K562 (cell line): ENCODE measurements around the gene PSMB7. TPM values are rescaled to one million over a fixed set of nuclear protein-coding genes. Genes with fewer than 3 reads are reported as not detected.

Source experiments
- BRF2 ChIP-seq: IDR thresholded peaks from 3 replicates; pipeline ENCODE4 v1.6.1; 2011; ENCODE audit warnings: borderline replicate concordance, mild to moderate bottlenecking; ENCODE audit not compliant: insufficient read length, insufficient read depth
- CCNT2 ChIP-seq: IDR thresholded peaks from 2 replicates; pipeline ENCODE4 v1.6.1; 2011; ENCODE audit warnings: borderline replicate concordance, low read depth, mild to moderate bottlenecking, moderate library complexity, mixed read lengths, low read length; ENCODE audit not compliant: insufficient read length; ENCODE audit errors: extremely low read depth
- ESRRA ChIP-seq: fragments of 450-650 bp; IDR thresholded peaks from 2 replicates; pipeline ENCODE4 v1.6.1; 2014; ENCODE audit warnings: low read depth, mild to moderate bottlenecking, moderate library complexity, borderline replicate concordance
- HDAC2 ChIP-seq: fragments of 450-650 bp; IDR thresholded peaks from 2 replicates; pipeline ENCODE4 v1.6.1; 2016; ENCODE audit warnings: mild to moderate bottlenecking
- HSF4 ChIP-seq: fragments of 250-450 bp; sonication (Bioruptor Pico); IDR thresholded peaks from 2 replicates; pipeline ENCODE4 v2.1.2; 2022; ENCODE audit warnings: mild to moderate bottlenecking, moderate library complexity, borderline replicate concordance
- MEF2A ChIP-seq: IDR thresholded peaks from 2 replicates; pipeline ENCODE4 v1.6.1; 2011; ENCODE audit warnings: low read depth, mild to moderate bottlenecking, low read length, moderate library complexity; ENCODE audit not compliant: control insufficient read depth
- NELFE ChIP-seq: IDR thresholded peaks from 2 replicates; pipeline ENCODE4 v1.6.1; 2011; ENCODE audit warnings: mild to moderate bottlenecking; ENCODE audit not compliant: insufficient read depth, insufficient read length
- NFE2L1 ChIP-seq: fragments of 450-650 bp; IDR thresholded peaks from 2 replicates; pipeline ENCODE4 v1.6.1; 2016; ENCODE audit warnings: missing genetic modification characterization, low read depth, mild to moderate bottlenecking, missing compliant biosample characterization, moderate library complexity, borderline replicate concordance
- PKNOX1 ChIP-seq: fragments of 450-650 bp; IDR thresholded peaks from 2 replicates; pipeline ENCODE4 v1.6.1; 2016
- RFX5 ChIP-seq: IDR thresholded peaks from 2 replicates; pipeline ENCODE4 v1.6.1; 2011; ENCODE audit warnings: low read depth, mild to moderate bottlenecking, improper control_type of control experiment, low read length
- RREB1 ChIP-seq: fragments of 250-450 bp; sonication (Bioruptor Pico); IDR thresholded peaks from 2 replicates; pipeline ENCODE4 v1.4.0; 2020
- SMARCC2 ChIP-seq: fragments of 450-650 bp; IDR thresholded peaks from 2 replicates; pipeline ENCODE4 v1.6.1; 2017; ENCODE audit warnings: antibody characterized with exemption, moderate library complexity, mild to moderate bottlenecking, low read depth
- TAF9B ChIP-seq: fragments of 450-650 bp; IDR thresholded peaks from 2 replicates; pipeline ENCODE4 v1.6.1; 2018; ENCODE audit warnings: mild to moderate bottlenecking; ENCODE audit not compliant: partially characterized antibody
- TARDBP ChIP-seq: fragments of 450-650 bp; IDR thresholded peaks from 2 replicates; pipeline ENCODE4 v1.6.1; 2016
- TEAD4 ChIP-seq, 2 experiments: sonication (generic) in 1 of 2; formaldehyde crosslinking in 1 of 2; IDR thresholded peaks; 2 replicates each; pipeline versions ENCODE4 v1.6.1 to v1.8.0; 2012 to 2022; ENCODE audit warnings: borderline replicate concordance in 1 of 2, inconsistent platforms in 1 of 2, low read length in 1 of 2, mild to moderate bottlenecking in 1 of 2, missing genetic modification reagents in 1 of 2
- ZBTB8A ChIP-seq: fragments of 450-650 bp; IDR thresholded peaks from 2 replicates; pipeline ENCODE4 v1.6.1; 2018; ENCODE audit warnings: mild to moderate bottlenecking, moderate library complexity; ENCODE audit not compliant: partially characterized antibody
- ZNF12 ChIP-seq: sonication (generic); formaldehyde crosslinking; IDR thresholded peaks from 2 replicates; pipeline ENCODE4 v1.4.0; 2020; ENCODE audit warnings: mild to moderate bottlenecking, missing genetic modification reagents
- ZNF217 ChIP-seq: sonication (generic); formaldehyde crosslinking; IDR thresholded peaks from 2 replicates; pipeline ENCODE4 v1.8.0; 2022; ENCODE audit warnings: mild to moderate bottlenecking, missing genetic modification reagents
- ZNF766 ChIP-seq: fragments of 200-800 bp; sonication (Bioruptor generic); conservative IDR thresholded peaks from 2 replicates; pipeline ENCODE4 v1.6.1; 2016; ENCODE audit warnings: missing genetic modification characterization, missing compliant biosample characterization
- ZNF780A ChIP-seq: fragments of 250-450 bp; sonication (Bioruptor Pico); IDR thresholded peaks from 2 replicates; pipeline ENCODE4 v1.5.0; 2021; ENCODE audit warnings: mild to moderate bottlenecking
- polyA plus RNA-seq, 8 experiments: library from polyadenylated mRNA; depleted of rRNA in 4 of 8; stranded (reverse) in 5 of 8; unstranded in 3 of 8; fragments of >200 nt; fragmentation: Nextera tagmentation in 2 of 8; fragmentation: Illumina TruSeq in 1 of 8; extraction: Ambion mirVana in 2 of 8; extraction: Trizol in 1 of 8; gene quantifications; 2 replicates each; pipeline versions ENCODE4 v1.2.1 to v1.2.3, GENCODE V29; 2011 to 2014; ENCODE audit warnings: inconsistent platforms in 1 of 8, missing spikeins in 1 of 8
- total RNA-seq, 7 experiments: library from RNA; depleted of rRNA in 6 of 7; stranded (reverse); fragments of >200 nt in 6 of 7; fragmentation: Illumina TruSeq in 2 of 7; extraction: Trizol in 2 of 7; gene quantifications; 2 replicates each; pipeline versions ENCODE4 v1.2.1 to v1.2.3, GENCODE V29; 2011 to 2021; ENCODE audit warnings: low replicate concordance in 1 of 7

The PSMB7 gene
- total and polyA plus RNA-seq, 9 of the 15 experiments (the other 6 are each of a cell fraction or from before 2014, with no cell fraction given), result 321 to 978 (median 407) TPM

GRCh38 chr9:124322618-124323432 lies 92.4 kb downstream of the PSMB7 start (continued):
- TF ChIP-seq CCNT2 (no peak), TAF9B (no peak), HSF4 (CRISPR knock-in tag) (no peak), SMARCC2 (no peak), HDAC2 (no peak), ZNF780A (CRISPR knock-in tag) (no peak), ZBTB8A (no peak), BRF2 (no peak), ZNF766 (CRISPR knock-in tag) (0 out of 2 replicates have a peak, but pooled peaks have one; percentile 59), MEF2A (no peak), PKNOX1 (peak; percentile 44), NFE2L1 (tag) (no peak), RFX5 (no peak), ZNF217 (CRISPR knock-in tag) (no peak), ZNF12 (CRISPR knock-in tag) (no peak), TARDBP (no peak), NELFE (no peak), RREB1 (no peak), TEAD4 (IDR thresholded peaks at IDR 0.05; ENCODE audit: low read length) (peak; percentile 76), TEAD4 (CRISPR knock-in tag; IDR thresholded peaks at IDR 0.05; ENCODE audit: borderline replicate concordance) (no peak), ESRRA (no peak)
